MM.1S (cell line): Measurements from ENCODE around the gene A2ML1.
"Not testable (repeated sequence)": the region's sequence is repeated elsewhere in the genome, so short reads cannot be mapped to it uniquely, and the experiment has no call there.

ENCODE experiments used
- DNase-seq: peaks from one replicate; pipeline ENCODE4 v3.0.0-alpha.2; 2015
- H2AFZ ChIP-seq: fragments of 300-600 bp; sonication (generic); 2 replicates; pipeline ENCODE4 v1.6.0; 2016; ENCODE audit warnings: antibody characterized with exemption, low read length
- H3F3A ChIP-seq: fragments of 300-600 bp; sonication (generic); 2 replicates; pipeline ENCODE4 v1.6.1; 2016; ENCODE audit warnings: mild to moderate bottlenecking, antibody characterized with exemption, low read length, moderate library complexity, mixed read lengths; ENCODE audit not compliant: insufficient read depth
- H3K27ac ChIP-seq: fragments of 300-600 bp; sonication (generic); 2 replicates; pipeline ENCODE4 v1.5.1; 2016; ENCODE audit warnings: mild to moderate bottlenecking, low read length
- H3K27me3 ChIP-seq: fragments of 300-600 bp; sonication (generic); replicated peaks from 2 replicates; pipeline ENCODE4 v1.6.0; 2016; ENCODE audit warnings: low read length; ENCODE audit not compliant: insufficient read depth
- H3K36me3 ChIP-seq: fragments of 300-600 bp; sonication (generic); replicated peaks from 2 replicates; pipeline ENCODE4 v1.6.1; 2016; ENCODE audit warnings: mild to moderate bottlenecking, low read length, mixed read lengths; ENCODE audit not compliant: insufficient read depth
- H3K4me1 ChIP-seq: fragments of 300-600 bp; sonication (generic); 2 replicates; pipeline ENCODE4 v1.6.1; 2016; ENCODE audit warnings: low read length, mixed read lengths
- H3K4me2 ChIP-seq: fragments of 300-600 bp; sonication (generic); 2 replicates; pipeline ENCODE4 v1.6.0; 2016; ENCODE audit warnings: low read depth, low read length
- H3K4me3 ChIP-seq: fragments of 300-600 bp; sonication (generic); 2 replicates; pipeline ENCODE4 v1.5.1; 2016; ENCODE audit warnings: low read length, mixed read lengths
- H3K79me2 ChIP-seq: fragments of 300-600 bp; sonication (generic); 2 replicates; pipeline ENCODE4 v1.6.1; 2016; ENCODE audit warnings: mixed run types, low read length, mixed read lengths
- H3K9ac ChIP-seq: fragments of 300-600 bp; sonication (generic); 2 replicates; pipeline ENCODE4 v1.6.1; 2016; ENCODE audit warnings: low read length, mixed read lengths
- H3K9me2 ChIP-seq: fragments of 300-600 bp; sonication (generic); replicated peaks from 2 replicates; pipeline ENCODE4 v1.6.1; 2016; ENCODE audit warnings: mild to moderate bottlenecking, low read length, mixed read lengths; ENCODE audit not compliant: insufficient read depth
- H3K9me3 ChIP-seq: fragments of 300-600 bp; sonication (generic); replicated peaks from 2 replicates; pipeline ENCODE4 v1.6.1; 2016; ENCODE audit warnings: mild to moderate bottlenecking, low read length, mixed read lengths; ENCODE audit not compliant: insufficient read depth
- H4K20me1 ChIP-seq: fragments of 300-600 bp; sonication (generic); 2 replicates; pipeline ENCODE4 v1.6.1; 2016; ENCODE audit warnings: mild to moderate bottlenecking, low read length, moderate library complexity, mixed read lengths; ENCODE audit not compliant: insufficient read depth
- CTCF ChIP-seq: fragments of 300-600 bp; sonication (generic); IDR thresholded peaks from 2 replicates; pipeline ENCODE4 v1.5.1; 2016; ENCODE audit warnings: antibody characterized with exemption, low read length, mixed read lengths
- EZH2 ChIP-seq: fragments of 300-600 bp; sonication (generic); optimal IDR thresholded peaks from 2 replicates; pipeline ENCODE3; 2017; ENCODE audit warnings: low read depth, mild to moderate bottlenecking, antibody characterized with exemption, low read length, mixed read lengths
- EZH2phosphoT487 ChIP-seq: fragments of 300-600 bp; sonication (generic); IDR thresholded peaks from 2 replicates; pipeline ENCODE4 v1.6.1; 2018; ENCODE audit warnings: antibody characterized with exemption, low read length

The A2ML1 gene

GRCh38 chr12:8917751-8918150 is 95.3 kb downstream of the A2ML1 start:
- Histone ChIP-seq H4K20me1 (no peaks in the 10 kb centered on the region), H3K9me3 (no peaks in the 10 kb centered on the region), H3K79me2 (no peaks in the 10 kb centered on the region), H3K4me3 (no peak overlapping the region), H3K4me1 (peaks cover 11% of the 10 kb centered on the region), H3F3A (peaks cover 3% of the 10 kb centered on the region; the same call in 1 of the 2 replicates), H3K9me2 (no peaks in the 10 kb centered on the region), H3K36me3 (no peaks in the 10 kb centered on the region), H3K9ac (no peak overlapping the region), H2AFZ (no peak overlapping the region), H3K27ac (no peak overlapping the region), H3K4me2 (no peak overlapping the region), H3K27me3 (no peaks in the 10 kb centered on the region)
- TF ChIP-seq EZH2: no peak
- no peak for TF ChIP-seq CTCF
- TF ChIP-seq EZH2phosphoT487: no peak
- no peak for DNase-seq

GRCh38 chr12:8919643-8920042 is 97.2 kb downstream of the A2ML1 start:
- not testable (repeated sequence) for H3K36me3 ChIP-seq, H4K20me1 ChIP-seq, H3K79me2 ChIP-seq

GRCh38 chr12:8922544-8922943 is 100.1 kb downstream of the A2ML1 start:
- no peaks in the 10 kb centered on the region for H3K9me2 ChIP-seq
- H3K9me3 ChIP-seq: no peaks in the 10 kb centered on the region
- no peaks in the 10 kb centered on the region for H3K36me3 ChIP-seq
- no peaks in the 10 kb centered on the region for H3K79me2 ChIP-seq
- H3K27me3 ChIP-seq: no peaks in the 10 kb centered on the region
- H3K4me2 ChIP-seq: no peak overlapping the region
- no peaks in the 10 kb centered on the region for H3K4me1 ChIP-seq
- H3K27ac ChIP-seq: no peak overlapping the region
- H3F3A ChIP-seq: no peaks in the 10 kb centered on the region
- no peak overlapping the region for H3K9ac ChIP-seq
- no peak overlapping the region for H2AFZ ChIP-seq
- TF ChIP-seq EZH2 (no peak), CTCF (no peak), EZH2phosphoT487 (no peak)
- no peaks in the 10 kb centered on the region for H4K20me1 ChIP-seq
- no peak for DNase-seq
- H3K4me3 ChIP-seq: no peak overlapping the region

More at GRCh38 chr12:8919643-8920042, 97.2 kb downstream of the A2ML1 start:
- H2AFZ ChIP-seq, DNase-seq, H3F3A ChIP-seq, H3K27ac ChIP-seq, H3K4me3 ChIP-seq, H3K9me2 ChIP-seq, H3K4me1 ChIP-seq, H3K4me2 ChIP-seq, H3K27me3 ChIP-seq, H3K9ac ChIP-seq, H3K9me3 ChIP-seq: not testable (repeated sequence)
